MCF 10A (cell line): ENCODE data around the gene MT4. TPM values are rescaled to one million over a fixed set of nuclear protein-coding genes. Genes with fewer than 3 reads are reported as not detected.

Source experiments
- BruUV-seq: library from RNA; stranded (reverse); fragments of 400-500 nt; replicated peaks from 2 replicates; lab custom pipeline; 2021; lab: Mats Ljungman, UMichigan
- CTCF ChIA-PET: fragments of 300-600 bp; sonication (Branson Sonifier 250); formaldehyde crosslinking; extraction: SDS; loops from one replicate; lab custom pipeline; 2021; ENCODE audit warnings: antibody characterized with exemption, inconsistent platforms; lab: Yijun Ruan, JAX
- POLR2A ChIA-PET: fragments of 300-600, 350-650 bp; sonication (Branson Sonifier 250); formaldehyde crosslinking; extraction: SDS; loops from one replicate; lab custom pipeline; 2020; ENCODE audit warnings: antibody characterized with exemption, inconsistent platforms; lab: Yijun Ruan, JAX
- DNase-seq: peaks from one replicate; pipeline ENCODE4 v3.0.0-alpha.2; 2018; ENCODE audit not compliant: unreplicated experiment
- H3K27ac Mint-ChIP-seq: one replicate; pipeline ENCODE4 v1.8.0; 2022; ENCODE audit warnings: mild to moderate bottlenecking, low read depth, mixed read lengths; ENCODE audit not compliant: unreplicated experiment
- H3K27me3 Mint-ChIP-seq: one replicate; pipeline ENCODE4 v1.8.0; 2022; ENCODE audit warnings: mixed read lengths; ENCODE audit not compliant: insufficient read depth, unreplicated experiment
- H3K36me3 Mint-ChIP-seq: one replicate; pipeline ENCODE4 v1.8.0; 2022; ENCODE audit warnings: mild to moderate bottlenecking, moderate library complexity, mixed read lengths; ENCODE audit not compliant: insufficient read depth, unreplicated experiment
- H3K4me1 Mint-ChIP-seq: one replicate; pipeline ENCODE4 v1.8.0; 2022; ENCODE audit warnings: mixed read lengths; ENCODE audit not compliant: insufficient read depth, unreplicated experiment
- H3K4me3 Mint-ChIP-seq: one replicate; pipeline ENCODE4 v1.8.0; 2022; ENCODE audit warnings: mild to moderate bottlenecking, moderate library complexity, mixed read lengths; ENCODE audit not compliant: unreplicated experiment
- H3K9me3 Mint-ChIP-seq: one replicate; pipeline ENCODE4 v1.8.0; 2022; ENCODE audit warnings: mixed read lengths; ENCODE audit not compliant: unreplicated experiment
- CTCF ChIP-seq: fragments of 200-600 bp; IDR thresholded peaks from one replicate; pipeline ENCODE4 v1.8.0; 2022; ENCODE audit warnings: antibody characterized with exemption, mild to moderate bottlenecking; ENCODE audit not compliant: unreplicated experiment
- intact Hi-C: fragments of 100-400 bp; cut with micrococcal nuclease; formaldehyde crosslinking; loops from 2 replicates; pipeline ENCODE4 v1.14.1; 2022
- total RNA-seq: library from RNA; stranded (reverse); gene quantifications from 2 replicates; pipeline ENCODE4 v1.2.3, GENCODE V29; 2022

The MT4 gene
- total RNA-seq, 1 experiment from 2014 or later, result not detected

DNA sequence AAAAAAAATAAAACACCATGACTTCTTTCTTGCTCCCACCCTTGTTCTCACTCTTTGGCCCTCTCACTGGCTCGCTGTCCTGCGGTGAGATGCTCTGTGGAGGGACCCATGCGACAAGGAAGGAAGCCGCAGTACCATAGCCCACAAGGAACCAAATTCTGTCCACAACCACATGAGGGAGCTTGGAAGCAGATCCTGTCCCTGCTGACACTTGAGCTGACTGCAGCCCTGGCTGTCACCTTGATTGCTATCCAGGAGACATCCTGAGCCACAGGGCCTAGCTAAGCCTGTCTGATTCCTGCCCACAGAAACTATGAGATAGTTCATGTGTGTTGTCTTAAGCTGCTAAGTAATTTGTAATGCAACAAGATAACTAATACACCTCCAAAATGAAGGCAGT lies 38.7 kb downstream of the MT4 start:
- peaks cover 40% of the 10 kb centered on the region for H3K4me1 Mint-ChIP-seq
- intact Hi-C loops, result no loop called here
- ChIA-PET CTCF (interaction anchor here (0.6 to 7.2 kb wide), 21 partner anchors 9 to 1227 kb away, joined by 3 to 105 read pairs (median 6); partner anchors contain the start of genes MT1E and MT1X), POLR2A (interaction anchor here (0.6 to 15.3 kb wide), 8 partner anchors 9 to 99 kb away, joined by 3 to 1404 read pairs (median 6); partner anchors contain the start of genes BBS2, MT1E and MT1X)
- DNase-seq, result peak; percentile 59
- H3K4me3 Mint-ChIP-seq, result no peak overlapping the region
- H3K9me3 Mint-ChIP-seq, result no peaks in the 10 kb centered on the region
- no peaks in the 10 kb centered on the region for H3K36me3 Mint-ChIP-seq
- H3K27me3 Mint-ChIP-seq, result no peaks in the 10 kb centered on the region
- peak; percentile 39 for TF ChIP-seq CTCF
- H3K27ac Mint-ChIP-seq, result peak overlapping the region; percentile 63
- no TSS peak for BruUV-seq

GRCh38 chr16:56604966-56605365 lies 40.1 kb downstream of the MT4 start:
- CTCF ChIA-PET, result interaction anchor here (0.6 to 7.2 kb wide), 14 partner anchors 20 to 313 kb away, joined by 3 to 105 read pairs (median 6); partner anchors contain the start of genes MT1E and MT1X
- peak overlapping the region; percentile 99 for H3K27ac Mint-ChIP-seq
- no peaks in the 10 kb centered on the region for H3K9me3 Mint-ChIP-seq
- BruUV-seq, result no TSS peak
- TF ChIP-seq CTCF, result no peak
- POLR2A ChIA-PET, result interaction anchor here (0.6 to 15.3 kb wide), 11 partner anchors 10 to 204 kb away, joined by 3 to 1404 read pairs (median 23); partner anchors contain the start of genes BBS2, MT1B, MT1E and MT1X
- H3K36me3 Mint-ChIP-seq, result peaks cover 7% of the 10 kb centered on the region
- no peaks in the 10 kb centered on the region for H3K27me3 Mint-ChIP-seq
- no peak for DNase-seq
- intact Hi-C loops, result loop anchor here (5.0 kb wide), 1 partner anchor 37 kb away; no protein-coding TSS in a partner anchor
- no peak overlapping the region for H3K4me3 Mint-ChIP-seq
- peaks cover 41% of the 10 kb centered on the region for H3K4me1 Mint-ChIP-seq

- Mint-ChIP-seq H3K36me3 (peaks cover 7% of the 10 kb centered on the region), H3K4me3 (peak overlapping the region; percentile 93), H3K27me3 (no peaks in the 10 kb centered on the region), H3K27ac (peak overlapping the region; percentile 99), H3K4me1 (peaks cover 41% of the 10 kb centered on the region), H3K9me3 (no peaks in the 10 kb centered on the region)
- ChIA-PET CTCF (interaction anchor here (0.6 to 7.2 kb wide), 14 partner anchors 14 to 104 kb away, joined by 3 to 105 read pairs (median 6); partner anchors contain the start of genes MT1E and MT1X), POLR2A (interaction anchor here (0.6 to 15.3 kb wide), 14 partner anchors 9 to 154 kb away, joined by 3 to 1404 read pairs (median 10); partner anchors contain the start of genes BBS2, MT1B, MT1E and MT1X)
- intact Hi-C loops, result loop anchor here (5.0 kb wide), 1 partner anchor 37 kb away; no protein-coding TSS in a partner anchor
- no peak for TF ChIP-seq CTCF
- BruUV-seq, result no TSS peak
- no peak for DNase-seq
Measured at GRCh38 chr16:56605475-56605874, 40.6 kb downstream of the MT4 start.

DNA sequence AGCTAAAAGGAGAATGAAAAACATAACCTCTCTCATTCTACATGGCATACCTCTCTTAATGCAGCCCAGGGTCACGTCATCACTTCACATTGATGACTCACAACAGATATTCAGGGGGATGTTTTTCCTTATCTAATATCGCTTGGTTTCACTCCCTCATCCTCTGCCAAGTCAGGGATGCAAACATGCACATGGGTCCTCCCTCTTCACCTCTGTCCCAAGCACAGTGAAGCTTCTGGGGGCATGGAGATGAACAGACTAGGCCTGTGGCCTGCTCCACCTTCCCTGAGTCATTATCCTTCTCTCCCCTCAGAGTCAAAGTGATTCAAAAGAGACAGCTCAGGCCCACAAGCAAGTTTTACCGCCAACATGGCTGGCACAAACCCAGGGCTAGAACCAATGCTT lies 41.2 kb downstream of the MT4 start:
- no peaks in the 10 kb centered on the region for H3K9me3 Mint-ChIP-seq
- no peak for TF ChIP-seq CTCF
- BruUV-seq, result no TSS peak
- peak overlapping the region; percentile 99 for H3K27ac Mint-ChIP-seq
- POLR2A ChIA-PET, result interaction anchor here (0.6 to 15.3 kb wide), 31 partner anchors 9 to 580 kb away, joined by 3 to 1404 read pairs (median 7); partner anchors contain the start of genes BBS2, MT1B, MT1E and MT1F
- peaks cover 7% of the 10 kb centered on the region for H3K36me3 Mint-ChIP-seq
- peaks cover 44% of the 10 kb centered on the region for H3K4me1 Mint-ChIP-seq
- no peaks in the 10 kb centered on the region for H3K27me3 Mint-ChIP-seq
- DNase-seq, result peak; percentile 90
- intact Hi-C loops, result loop anchor here (1.0 to 5.0 kb wide), 2 partner anchors 36 to 96 kb away; no protein-coding TSS in a partner anchor
- CTCF ChIA-PET, result interaction anchor here (0.9 to 7.2 kb wide), 11 partner anchors 14 to 104 kb away, joined by 3 to 105 read pairs (median 9); partner anchors contain the start of gene MT1E
- H3K4me3 Mint-ChIP-seq, result peak overlapping the region; percentile 93
